Spleen (tissue), 11 donors: ENCODE data around the gene SH3D19. TPM values are rescaled to one million over a fixed set of nuclear protein-coding genes. Genes with fewer than 3 reads are reported as not detected.

Experiments used
- DNase-seq: peaks from one replicate; pipeline ENCODE4 v3.0.0-alpha.2; 2020
- H3K27ac ChIP-seq, 8 donors: fragments of 200-600 bp; sonication (generic) in 7 of 8; 1 replicate in 4 of 8; 2 replicates in 4 of 8; pipeline versions ENCODE4 v1.5.0 to v1.8.0; 2016 to 2021; ENCODE audit warnings: inconsistent platforms in 4 of 8, mild to moderate bottlenecking in 4 of 8, moderate library complexity in 1 of 8
- H3K27me3 ChIP-seq, 7 donors: fragments of 200-600 bp; sonication (generic) in 6 of 7; replicated peaks in 1 of 7; 1 replicate in 4 of 7; 2 replicates in 3 of 7; pipeline versions ENCODE4 v1.5.0 to v1.8.0; 2016 to 2021; ENCODE audit warnings: inconsistent platforms in 3 of 7, mild to moderate bottlenecking in 1 of 7
- H3K36me3 ChIP-seq, 6 donors: fragments of 200-600 bp; sonication (generic) in 5 of 6; 1 replicate in 4 of 6; 2 replicates in 2 of 6; pipeline versions ENCODE4 v1.5.0 to v1.8.0; 2016 to 2021; ENCODE audit warnings: inconsistent platforms in 2 of 6
- H3K4me1 ChIP-seq, 6 donors: fragments of 200-600 bp; sonication (generic) in 5 of 6; 1 replicate in 3 of 6; 2 replicates in 3 of 6; pipeline versions ENCODE4 v1.5.0 to v1.8.0; 2016 to 2021; ENCODE audit warnings: inconsistent platforms in 3 of 6
- H3K4me3 ChIP-seq, 8 donors: fragments of 200-600 bp; sonication (generic) in 7 of 8; 1 replicate in 4 of 8; 2 replicates in 4 of 8; pipeline versions ENCODE4 v1.5.0 to v1.8.0; 2016 to 2021; ENCODE audit warnings: inconsistent platforms in 4 of 8, mild to moderate bottlenecking in 4 of 8, moderate library complexity in 2 of 8
- H3K9me3 ChIP-seq, 8 donors: fragments of 200-600 bp; sonication (generic) in 7 of 8; 1 replicate in 4 of 8; 2 replicates in 4 of 8; pipeline versions ENCODE4 v1.5.0 to v1.8.0; 2016 to 2021; ENCODE audit warnings: inconsistent platforms in 4 of 8
- POLR2A ChIP-seq, 3 donors: fragments of 450-650 bp; IDR thresholded peaks; one replicate each; pipeline ENCODE4 v1.5.1; 2017; ENCODE audit warnings: antibody characterized with exemption in 3 of 3, mild to moderate bottlenecking in 1 of 3
- POLR2AphosphoS5 ChIP-seq, 3 donors: sonication (generic); formaldehyde crosslinking; IDR thresholded peaks; one replicate each; pipeline ENCODE4 v1.5.1; 2017; ENCODE audit warnings: antibody characterized with exemption in 3 of 3
- WGBS, 5 donors: extraction: QIAGEN DNeasy Blood & Tissue Kit in 3 of 5; methylation state at CpG; one replicate each; pipeline versions ENCODE4 v1.1.5 to v1.1.7; 2013 to 2018; 5-methylcytosine and 5-hydroxymethylcytosine counted together
- intact Hi-C: fragments of 100-400 bp; cut with DNase I; formaldehyde crosslinking; loops from one replicate; pipeline ENCODE4 v1.15.0; 2023; ENCODE audit warnings: low total_unique reads
- polyA plus RNA-seq, 3 donors: library from polyadenylated mRNA; stranded (reverse); fragments of 200-250 nt; gene quantifications; one replicate each; pipeline ENCODE4 v1.2.1, GENCODE V29; 2013
- total RNA-seq, 7 donors: library from RNA; depleted of rRNA in 3 of 7; stranded (reverse); fragments of >200 nt in 3 of 7; fragmentation: NEBNext Ultra II Directional in 4 of 7; extraction: Animal tissue kit (Norgen Biotek cat#: 25700) in 4 of 7; gene quantifications; one replicate each; pipeline versions ENCODE4 v1.1.0 to v1.2.1, GENCODE V29; 2016 to 2021
- TF ChIP-seq, protein P1 (sequence below), 11 experiments: fragments of 200-600 bp in 7 of 11; fragments of 450-650 bp in 4 of 11; sonication (generic) in 4 of 11; IDR thresholded peaks in 8 of 11; conservative IDR thresholded peaks in 3 of 11; 1 replicate in 7 of 11; 2 replicates in 4 of 11; pipeline versions ENCODE4 v1.4.0 to v1.8.0; 2016 to 2021; ENCODE audit warnings: antibody characterized with exemption in 11 of 11, inconsistent platforms in 4 of 11, mild to moderate bottlenecking in 1 of 11
- donor health status: healthy with polysubstance abuse.
- donor health status: DM: no; HTN: no; CAD: no; lungs with moderate emphysema.
- donor health status: DM: no; HTN: no; CAD: no.
- donor health status: Bipolar disorder and iron deficiency.
- donor health status: healthy.
- donor health status: DM: no; HTN: no; CAD: no.
- donor health status: DM: yes; HTN: yes; CAD: no.

Gene SH3D19
- total and polyA plus RNA-seq, 10 donors: 3.0 to 33.3 (median 14.7) TPM

DNA sequence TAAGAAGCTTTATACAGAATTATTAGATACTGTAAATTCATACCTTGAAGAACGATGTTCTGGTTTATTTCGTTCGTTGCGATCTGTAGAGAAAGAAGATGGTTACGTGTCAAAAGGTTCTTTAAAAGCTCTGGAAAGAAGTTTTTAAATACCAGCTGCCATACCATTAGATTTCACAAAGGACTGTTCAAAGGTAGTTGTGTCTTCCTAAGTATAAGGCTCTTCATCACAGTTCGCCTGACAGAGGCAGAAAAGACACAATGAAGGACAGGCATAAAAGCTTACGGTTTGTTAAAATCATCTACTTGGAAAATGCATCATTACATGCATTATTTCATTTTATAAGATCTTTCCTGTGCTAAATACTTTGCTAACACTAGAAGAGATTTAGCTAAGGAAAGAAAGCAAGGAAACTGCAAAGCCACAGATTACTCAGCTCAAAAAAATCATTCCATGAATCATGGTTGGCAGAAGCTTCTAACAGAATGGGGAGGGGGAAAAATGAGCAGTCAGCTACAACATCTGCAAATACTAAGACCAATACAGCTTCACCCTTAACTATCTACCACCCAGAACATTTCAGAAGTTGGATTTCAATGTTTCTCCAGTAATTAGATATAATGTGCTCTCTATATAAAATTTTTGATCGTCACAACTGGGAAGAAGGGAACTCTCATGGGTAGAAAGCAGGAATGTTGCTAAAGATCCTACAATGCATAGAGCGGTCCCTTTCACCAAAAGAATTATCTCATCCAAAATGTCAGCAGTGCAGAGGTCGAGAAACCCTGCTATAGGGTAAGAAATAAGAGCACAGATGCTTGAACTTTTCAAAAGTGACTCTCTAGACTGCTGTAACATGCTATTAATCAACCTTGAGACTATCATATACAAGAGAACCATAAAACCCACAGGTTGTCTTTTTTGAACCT lies 99.1 kb downstream of the SH3D19 start:
- peaks cover 0 to 3% (median 0%) of the 10 kb centered on the region in 7 donors for H3K27me3 ChIP-seq
- DNase-seq: no peak
- H3K9me3 ChIP-seq: no peaks in the 10 kb centered on the region
- no peak for TF ChIP-seq POLR2A (IDR thresholded peaks at IDR 0.05)
- TF ChIP-seq, protein P1, sequence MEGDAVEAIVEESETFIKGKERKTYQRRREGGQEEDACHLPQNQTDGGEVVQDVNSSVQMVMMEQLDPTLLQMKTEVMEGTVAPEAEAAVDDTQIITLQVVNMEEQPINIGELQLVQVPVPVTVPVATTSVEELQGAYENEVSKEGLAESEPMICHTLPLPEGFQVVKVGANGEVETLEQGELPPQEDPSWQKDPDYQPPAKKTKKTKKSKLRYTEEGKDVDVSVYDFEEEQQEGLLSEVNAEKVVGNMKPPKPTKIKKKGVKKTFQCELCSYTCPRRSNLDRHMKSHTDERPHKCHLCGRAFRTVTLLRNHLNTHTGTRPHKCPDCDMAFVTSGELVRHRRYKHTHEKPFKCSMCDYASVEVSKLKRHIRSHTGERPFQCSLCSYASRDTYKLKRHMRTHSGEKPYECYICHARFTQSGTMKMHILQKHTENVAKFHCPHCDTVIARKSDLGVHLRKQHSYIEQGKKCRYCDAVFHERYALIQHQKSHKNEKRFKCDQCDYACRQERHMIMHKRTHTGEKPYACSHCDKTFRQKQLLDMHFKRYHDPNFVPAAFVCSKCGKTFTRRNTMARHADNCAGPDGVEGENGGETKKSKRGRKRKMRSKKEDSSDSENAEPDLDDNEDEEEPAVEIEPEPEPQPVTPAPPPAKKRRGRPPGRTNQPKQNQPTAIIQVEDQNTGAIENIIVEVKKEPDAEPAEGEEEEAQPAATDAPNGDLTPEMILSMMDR (IDR thresholded peaks at IDR 0.05 in 8 of 11, conservative IDR thresholded peaks at IDR 0.05 in 3 of 11): no peak
- no peak for TF ChIP-seq POLR2AphosphoS5 (IDR thresholded peaks at IDR 0.05)
- intact Hi-C loops: no loop called here
- no peaks in the 10 kb centered on the region for H3K4me1 ChIP-seq
- peak overlapping the region in 1 of 8 donors; percentile 13 for H3K4me3 ChIP-seq
- WGBS, 5 donors: 62 to 75% (median 68%) methylated on average over 10 of the region's 10 CpGs
- H3K27ac ChIP-seq: peak overlapping the region in 1 of 8 donors; percentile 45
- no peaks in the 10 kb centered on the region for H3K36me3 ChIP-seq

DNA sequence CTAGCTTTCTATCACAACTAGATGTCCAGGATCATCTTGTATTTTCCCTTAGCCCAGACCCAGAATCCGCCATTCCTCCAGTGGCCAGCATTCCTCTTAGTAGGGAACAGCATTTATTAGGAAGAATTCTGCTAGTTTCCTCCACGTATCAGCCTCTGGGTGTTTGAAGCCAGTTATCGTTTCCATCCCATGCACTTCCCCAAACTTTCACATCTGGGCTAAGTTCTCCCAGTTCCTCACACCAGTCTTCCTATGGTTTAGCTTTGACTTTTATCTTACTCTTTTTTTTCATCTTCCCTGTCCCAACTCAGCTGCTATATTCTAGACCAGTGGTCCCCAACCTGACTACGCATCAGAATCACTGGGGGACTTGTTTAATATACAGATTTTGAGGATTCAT lies 101.9 kb downstream of the SH3D19 start:
- Histone ChIP-seq H3K27me3 (peaks cover 0 to 3% (median 0%) of the 10 kb centered on the region in 7 donors), H3K27ac (no peak overlapping the region), H3K4me1 (no peaks in the 10 kb centered on the region), H3K36me3 (no peaks in the 10 kb centered on the region), H3K9me3 (no peaks in the 10 kb centered on the region), H3K4me3 (no peak overlapping the region)
- TF ChIP-seq POLR2AphosphoS5 (IDR thresholded peaks at IDR 0.05) (no peak), POLR2A (IDR thresholded peaks at IDR 0.05) (no peak)
- TF ChIP-seq, protein P1 (IDR thresholded peaks at IDR 0.05 in 8 of 11, conservative IDR thresholded peaks at IDR 0.05 in 3 of 11): no peak
- WGBS, 5 donors: 33 to 64% (median 48%) methylated on average over 4 of the region's 4 CpGs
- intact Hi-C loops: no loop called here
- DNase-seq: no peak

DNA sequence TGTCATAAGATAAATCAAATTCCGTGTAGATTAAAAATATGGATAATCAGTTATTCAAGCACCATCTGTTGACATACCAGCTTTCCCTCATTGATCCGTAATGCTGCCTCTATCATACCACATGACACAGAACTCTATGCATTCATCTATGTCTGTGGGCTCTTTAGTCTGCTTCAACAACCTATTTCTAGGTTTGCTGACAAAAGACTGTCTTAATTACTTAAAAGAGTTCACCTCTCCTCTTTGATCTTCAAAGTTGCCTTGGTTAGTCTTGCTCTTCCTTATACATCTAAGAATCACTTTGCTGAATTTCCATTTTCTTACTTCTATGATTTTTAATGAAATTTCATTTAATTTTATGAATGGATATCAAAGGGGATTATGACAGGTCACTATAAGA lies 105.5 kb downstream of the SH3D19 start:
- Histone ChIP-seq H3K4me1 (peaks cover 0 to 11% (median 0%) of the 10 kb centered on the region in 6 donors), H3K27ac (no peak overlapping the region), H3K4me3 (no peak overlapping the region), H3K36me3 (no peaks in the 10 kb centered on the region), H3K9me3 (no peaks in the 10 kb centered on the region), H3K27me3 (no peaks in the 10 kb centered on the region)
- intact Hi-C loops: no loop called here
- TF ChIP-seq POLR2AphosphoS5 (IDR thresholded peaks at IDR 0.05) (no peak), POLR2A (IDR thresholded peaks at IDR 0.05) (no peak)
- TF ChIP-seq, protein P1 (IDR thresholded peaks at IDR 0.05 in 8 of 11, conservative IDR thresholded peaks at IDR 0.05 in 3 of 11): no peak
- DNase-seq: no peak
- WGBS, 5 donors: 74 to 81% (median 78%) methylated on average over 2 of the region's 2 CpGs

DNA sequence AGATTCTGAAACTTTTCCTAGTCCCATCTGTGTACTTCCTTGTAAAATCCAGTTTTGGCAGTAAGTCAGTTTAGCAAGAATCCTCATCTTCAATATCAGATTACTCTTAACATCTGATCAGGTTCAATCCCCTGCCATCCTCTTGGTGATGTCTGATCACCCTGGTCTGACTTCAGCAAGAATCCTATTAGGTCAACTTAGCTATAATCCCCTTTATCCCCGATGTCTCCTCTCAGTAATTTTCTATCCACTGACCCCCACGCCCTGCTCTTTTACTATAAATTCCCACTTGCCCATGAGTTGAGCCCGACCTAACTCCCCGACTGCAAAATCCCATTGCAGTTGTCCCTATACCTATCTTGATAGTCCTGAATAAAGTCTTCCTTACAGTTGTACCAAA lies 106.3 kb downstream of the SH3D19 start:
- no peaks in the 10 kb centered on the region for H3K27me3 ChIP-seq
- peaks cover 0 to 11% (median 0%) of the 10 kb centered on the region in 6 donors for H3K4me1 ChIP-seq
- no peaks in the 10 kb centered on the region for H3K9me3 ChIP-seq
- no peaks in the 10 kb centered on the region for H3K36me3 ChIP-seq
- intact Hi-C loops: no loop called here
- TF ChIP-seq POLR2AphosphoS5 (IDR thresholded peaks at IDR 0.05): no peak
- TF ChIP-seq POLR2A (IDR thresholded peaks at IDR 0.05): no peak
- TF ChIP-seq, protein P1 (IDR thresholded peaks at IDR 0.05 in 8 of 11, conservative IDR thresholded peaks at IDR 0.05 in 3 of 11): no peak
- DNase-seq: no peak
- no peak overlapping the region for H3K4me3 ChIP-seq
- WGBS, 5 donors: 86 to 98% (median 91%) methylated on average over 4 of the region's 4 CpGs
- no peak overlapping the region for H3K27ac ChIP-seq
